ENCODE results near the gene TMEM167B.

DNA sequence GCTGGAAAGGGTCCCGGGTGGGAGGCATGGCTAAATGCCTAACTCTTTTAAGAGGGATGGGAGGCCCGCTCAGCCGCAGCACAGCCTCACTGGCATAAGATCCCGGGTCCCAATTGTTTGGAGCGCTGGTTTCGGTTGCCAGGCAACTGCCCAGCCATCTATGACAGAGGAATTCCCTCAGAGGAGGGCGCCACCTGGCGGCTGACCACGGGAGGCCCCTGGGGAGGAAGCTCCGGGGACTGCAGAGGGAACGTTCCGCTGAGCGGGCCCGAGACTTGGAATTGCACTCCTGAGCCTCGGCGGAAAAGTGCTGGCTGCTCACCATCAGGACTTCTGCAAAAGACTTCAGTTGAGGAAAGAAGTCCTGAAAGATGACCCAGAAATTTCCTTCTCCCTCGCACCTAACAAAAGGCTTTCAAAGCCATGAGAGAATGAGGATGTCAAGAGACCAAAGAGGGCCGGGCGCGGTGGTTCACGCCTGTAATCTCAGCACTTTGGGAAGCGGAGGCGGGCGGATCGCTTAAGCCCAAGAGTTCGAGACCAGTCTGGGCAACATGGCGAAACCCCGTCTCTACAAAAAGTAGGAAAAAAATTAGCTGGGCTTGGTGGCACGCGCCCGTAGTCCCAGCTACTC is 22.2 kb downstream of the TMEM167B start:
- TF ChIP-seq, protein P1, sequence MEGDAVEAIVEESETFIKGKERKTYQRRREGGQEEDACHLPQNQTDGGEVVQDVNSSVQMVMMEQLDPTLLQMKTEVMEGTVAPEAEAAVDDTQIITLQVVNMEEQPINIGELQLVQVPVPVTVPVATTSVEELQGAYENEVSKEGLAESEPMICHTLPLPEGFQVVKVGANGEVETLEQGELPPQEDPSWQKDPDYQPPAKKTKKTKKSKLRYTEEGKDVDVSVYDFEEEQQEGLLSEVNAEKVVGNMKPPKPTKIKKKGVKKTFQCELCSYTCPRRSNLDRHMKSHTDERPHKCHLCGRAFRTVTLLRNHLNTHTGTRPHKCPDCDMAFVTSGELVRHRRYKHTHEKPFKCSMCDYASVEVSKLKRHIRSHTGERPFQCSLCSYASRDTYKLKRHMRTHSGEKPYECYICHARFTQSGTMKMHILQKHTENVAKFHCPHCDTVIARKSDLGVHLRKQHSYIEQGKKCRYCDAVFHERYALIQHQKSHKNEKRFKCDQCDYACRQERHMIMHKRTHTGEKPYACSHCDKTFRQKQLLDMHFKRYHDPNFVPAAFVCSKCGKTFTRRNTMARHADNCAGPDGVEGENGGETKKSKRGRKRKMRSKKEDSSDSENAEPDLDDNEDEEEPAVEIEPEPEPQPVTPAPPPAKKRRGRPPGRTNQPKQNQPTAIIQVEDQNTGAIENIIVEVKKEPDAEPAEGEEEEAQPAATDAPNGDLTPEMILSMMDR (IDR thresholded peaks at IDR 0.05; ENCODE audit: borderline replicate concordance, extremely low read depth, low read length, poor library complexity, severe bottlenecking): peak; percentile 91
- TF ChIP-seq EZH2 (IDR thresholded peaks at IDR 0.05; ENCODE audit: borderline replicate concordance, low read depth, low read length, severe bottlenecking): no peak

Measured in DND-41 (cell line).